HAP-1 (cell line): ENCODE results near the gene BCKDK.
A peak's percentile ranks its signal among the peaks of the same experiment; 100 is the strongest.
"Not testable (repeated sequence)": the region's sequence is repeated elsewhere in the genome, so short reads cannot be mapped to it uniquely, and the experiment has no call there.

Source experiments
- DNase-seq, 2 experiments: peaks; one replicate each; pipeline ENCODE4 v3.0.0-alpha.2; 2016 to 2020; ENCODE audit warnings: low spot score in 2 of 2
- H3K27me3 ChIP-seq: fragments of 250-450 bp; sonication (Bioruptor Pico); 2 replicates; pipeline ENCODE4 v1.5.1; 2020; ENCODE audit warnings: low read depth, mild to moderate bottlenecking, moderate library complexity
- H3K36me3 ChIP-seq: fragments of 250-450 bp; sonication (Bioruptor Pico); replicated peaks from 2 replicates; pipeline ENCODE4 v1.5.1; 2020; ENCODE audit warnings: mild to moderate bottlenecking
- H3K4me1 ChIP-seq: fragments of 250-450 bp; sonication (Bioruptor Pico); 2 replicates; pipeline ENCODE4 v1.5.1; 2020; ENCODE audit warnings: mild to moderate bottlenecking
- H3K4me3 ChIP-seq: fragments of 250-450 bp; sonication (Bioruptor Pico); 2 replicates; pipeline ENCODE4 v1.5.1; 2020; ENCODE audit warnings: mild to moderate bottlenecking, moderate library complexity
- H3K9me3 ChIP-seq: fragments of 250-450 bp; sonication (Bioruptor Pico); 2 replicates; pipeline ENCODE4 v1.5.1; 2020; ENCODE audit warnings: mild to moderate bottlenecking, moderate library complexity
- in situ Hi-C: fragments of 300-500 bp; cut with MboI; formaldehyde crosslinking; loops from 3 replicates; pipeline ENCODE4 v1.14.3; 2020; ENCODE audit warnings: low sequenced_read_pairs, inconsistent platforms, mixed read lengths

BCKDK gene

DNA sequence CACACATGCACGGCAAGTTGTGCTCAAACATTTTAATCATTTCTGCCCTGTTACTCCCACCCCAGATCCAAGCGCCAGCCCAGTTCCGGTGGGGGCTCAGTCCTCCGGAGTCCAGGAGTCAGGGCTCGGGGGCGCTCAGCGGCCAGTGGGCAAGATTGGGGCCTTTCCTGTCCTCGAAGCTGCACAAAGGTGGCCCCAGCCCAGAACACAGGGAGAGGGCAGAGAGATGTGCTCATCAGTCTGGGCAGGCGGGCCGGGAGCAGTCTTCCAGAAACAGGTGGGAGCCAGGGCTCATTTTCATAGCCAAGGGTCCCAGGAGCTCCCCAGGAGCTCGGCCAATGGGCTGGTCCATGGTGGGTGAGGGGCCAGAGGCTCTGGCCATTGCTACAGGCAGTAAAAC lies 23.2 kb downstream of the BCKDK start:
- Histone ChIP-seq H3K4me1 (peaks cover 20% of the 10 kb centered on the region), H3K9me3 (no peaks in the 10 kb centered on the region), H3K27me3 (no peaks in the 10 kb centered on the region), H3K4me3 (no peak overlapping the region), H3K36me3 (peaks cover 34% of the 10 kb centered on the region)
- in situ Hi-C loops: no loop called here
- no peak for DNase-seq

DNA sequence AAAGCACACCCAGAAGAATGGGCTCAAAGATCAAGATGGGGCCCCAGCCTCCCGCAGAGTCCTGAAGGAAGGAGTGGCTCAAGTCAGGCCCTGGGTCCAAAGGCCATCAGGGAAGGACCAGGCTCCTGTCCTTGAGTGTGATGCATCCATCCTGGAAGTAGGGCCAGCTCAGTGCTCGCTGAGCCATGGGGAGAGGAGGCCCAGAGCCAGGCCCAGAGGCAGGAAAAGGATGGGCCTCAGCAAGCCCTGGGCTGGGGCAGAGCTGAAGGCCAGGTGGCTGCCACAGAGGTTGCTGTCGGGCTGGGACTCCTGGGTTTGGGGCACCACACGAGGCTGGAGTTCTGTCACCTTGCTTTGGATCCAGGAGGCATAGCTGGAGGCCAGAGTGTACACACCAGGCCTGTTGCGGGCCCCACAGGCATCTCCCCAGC lies 23.7 kb downstream of the BCKDK start:
- H3K27me3 ChIP-seq: no peaks in the 10 kb centered on the region
- H3K4me1 ChIP-seq: peaks cover 20% of the 10 kb centered on the region
- H3K4me3 ChIP-seq: no peak overlapping the region
- H3K9me3 ChIP-seq: no peaks in the 10 kb centered on the region
- no peak for DNase-seq
- in situ Hi-C loops: no loop called here
- peaks cover 34% of the 10 kb centered on the region for H3K36me3 ChIP-seq

DNA sequence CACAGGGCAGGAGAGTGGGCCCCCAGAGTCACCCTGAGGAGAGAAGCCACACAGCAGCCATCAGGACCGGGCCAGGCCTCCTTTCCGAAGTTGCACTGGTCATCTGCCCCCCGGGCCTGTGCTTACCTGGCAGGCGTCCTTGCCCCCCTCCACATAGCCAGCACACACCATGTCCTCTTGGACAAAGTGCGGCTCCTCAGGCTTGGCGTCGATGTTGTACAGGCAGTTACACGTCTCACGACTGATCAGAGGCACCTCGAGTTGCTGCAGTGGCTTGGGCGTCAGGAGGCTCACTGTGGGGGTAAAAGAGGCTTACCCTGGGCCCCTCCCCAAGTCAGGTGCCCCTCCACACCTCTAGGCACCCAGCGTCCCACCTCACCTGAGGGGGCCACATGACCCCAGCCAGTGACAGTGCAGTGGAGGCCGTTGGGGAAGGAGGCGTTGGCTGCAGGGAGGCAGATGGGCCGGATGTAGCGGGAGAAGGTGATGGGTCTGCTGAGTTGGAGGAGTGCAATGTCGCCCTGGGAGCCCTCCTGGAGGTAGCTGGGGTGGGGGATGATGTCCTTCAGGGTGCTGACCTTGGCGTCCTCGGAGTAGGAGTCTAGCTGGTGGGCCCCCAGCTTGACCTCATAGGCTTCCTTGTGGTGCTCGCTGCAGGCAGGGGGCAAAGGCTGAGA lies 24.3 kb downstream of the BCKDK start:
- in situ Hi-C loops: no loop called here
- Histone ChIP-seq H3K4me1 (peaks cover 20% of the 10 kb centered on the region), H3K9me3 (no peaks in the 10 kb centered on the region), H3K27me3 (no peaks in the 10 kb centered on the region), H3K4me3 (no peak overlapping the region), H3K36me3 (peaks cover 28% of the 10 kb centered on the region)
- no peak for DNase-seq

DNA sequence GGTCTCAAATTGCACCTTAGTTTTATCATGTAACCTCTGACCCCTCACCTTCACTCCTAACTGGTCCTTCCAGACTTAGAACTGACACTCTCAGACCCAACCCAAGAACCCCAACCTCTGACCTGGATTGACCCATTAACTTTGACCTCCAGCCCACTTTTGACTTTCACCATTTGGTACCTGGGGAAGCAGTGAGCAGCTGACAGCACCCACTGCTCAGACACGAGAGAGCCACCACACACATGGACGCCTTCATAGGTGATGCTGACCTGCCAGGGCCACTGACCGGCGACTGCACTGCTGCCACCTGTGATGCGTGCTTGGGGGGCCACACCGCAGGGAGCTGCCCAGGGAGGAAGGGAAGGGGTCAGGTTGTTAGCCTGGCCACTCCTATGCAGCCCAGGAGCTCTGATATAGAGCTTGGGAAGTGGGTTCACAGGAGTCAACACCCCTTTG lies 24.9 kb downstream of the BCKDK start:
- Histone ChIP-seq H3K4me3 (no peak overlapping the region), H3K36me3 (peaks cover 21% of the 10 kb centered on the region), H3K4me1 (peaks cover 20% of the 10 kb centered on the region), H3K9me3 (no peaks in the 10 kb centered on the region), H3K27me3 (no peaks in the 10 kb centered on the region)
- in situ Hi-C loops: no loop called here
- DNase-seq: no peak

DNA sequence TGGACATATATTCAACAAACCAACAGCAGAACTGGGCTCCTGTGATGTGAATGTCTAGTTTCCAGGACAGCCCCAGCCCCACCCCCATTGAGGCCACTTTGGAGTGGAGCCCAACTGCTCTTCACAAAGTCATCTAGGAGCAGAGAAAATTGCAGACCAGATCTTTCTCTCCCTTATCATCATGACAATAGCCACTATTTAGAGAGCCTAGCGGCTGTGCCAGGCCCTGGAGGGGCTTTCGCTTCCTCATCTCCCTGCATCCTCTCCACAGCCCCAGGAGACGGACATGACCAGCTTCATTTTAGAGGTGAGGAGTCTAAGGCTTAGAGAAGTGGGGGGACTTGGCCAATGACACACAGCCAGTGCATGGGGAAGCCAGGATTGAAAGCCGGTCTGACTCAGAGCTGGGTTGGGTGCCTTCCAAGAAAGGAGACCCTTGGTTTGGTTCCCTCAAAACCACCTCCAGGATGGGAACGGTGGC lies 25.9 kb downstream of the BCKDK start:
- H3K4me1 ChIP-seq: peaks cover 20% of the 10 kb centered on the region
- H3K9me3 ChIP-seq: no peaks in the 10 kb centered on the region
- DNase-seq: peak; percentile 73 to 82
- no peak overlapping the region for H3K4me3 ChIP-seq
- peaks cover 17% of the 10 kb centered on the region for H3K36me3 ChIP-seq
- in situ Hi-C loops: no loop called here
- H3K27me3 ChIP-seq: no peaks in the 10 kb centered on the region

DNA sequence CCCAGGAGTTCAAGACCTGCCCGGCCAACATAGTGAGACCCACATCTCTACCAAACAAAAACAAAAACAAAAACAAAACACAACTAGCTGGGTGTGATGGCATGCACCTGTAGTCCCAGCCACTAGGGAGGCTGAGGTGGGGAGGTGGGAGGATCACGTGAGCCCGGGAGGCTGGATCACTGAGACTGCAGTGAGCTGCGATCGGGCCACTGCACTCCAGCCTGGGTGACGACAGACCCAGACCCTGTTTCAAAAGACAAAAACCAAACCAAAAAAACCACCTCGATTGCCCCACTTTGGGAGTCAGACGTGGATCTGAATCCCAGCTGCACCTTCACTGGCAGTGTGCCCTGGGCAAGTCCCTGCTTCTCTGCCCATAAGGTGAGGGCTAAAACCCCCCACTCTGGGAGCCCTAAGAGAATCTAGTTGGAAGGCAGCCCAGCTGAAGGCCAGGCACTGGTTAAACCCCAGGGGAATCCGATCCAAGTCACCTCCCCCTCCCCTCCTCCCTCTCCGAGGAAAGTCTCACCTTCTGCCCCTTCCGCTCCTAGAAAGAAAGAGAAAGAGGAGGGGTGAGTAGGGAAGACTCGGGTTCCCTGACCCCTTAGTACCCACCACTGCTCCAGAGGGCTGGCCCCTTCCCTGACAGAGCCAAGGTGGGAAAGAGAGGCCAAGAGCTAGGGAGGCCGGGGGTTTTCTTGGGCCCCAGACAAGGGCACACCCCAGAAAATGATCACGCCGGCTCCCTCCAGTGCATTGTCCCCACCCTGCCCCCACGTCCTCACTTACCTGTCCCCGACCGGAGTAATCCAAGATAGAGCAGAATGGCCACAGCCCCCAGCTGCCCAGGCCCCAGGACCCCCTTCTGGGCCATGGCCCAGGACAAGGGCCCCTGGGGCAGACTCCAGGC lies 26.7 kb downstream of the BCKDK start:
- peaks cover 11% of the 10 kb centered on the region for H3K36me3 ChIP-seq
- in situ Hi-C loops: no loop called here
- no peaks in the 10 kb centered on the region for H3K9me3 ChIP-seq
- peaks cover 20% of the 10 kb centered on the region for H3K4me1 ChIP-seq
- H3K4me3 ChIP-seq: no peak overlapping the region
- DNase-seq: peak in 1 of 2 experiments; percentile 49
- H3K27me3 ChIP-seq: no peaks in the 10 kb centered on the region

DNA sequence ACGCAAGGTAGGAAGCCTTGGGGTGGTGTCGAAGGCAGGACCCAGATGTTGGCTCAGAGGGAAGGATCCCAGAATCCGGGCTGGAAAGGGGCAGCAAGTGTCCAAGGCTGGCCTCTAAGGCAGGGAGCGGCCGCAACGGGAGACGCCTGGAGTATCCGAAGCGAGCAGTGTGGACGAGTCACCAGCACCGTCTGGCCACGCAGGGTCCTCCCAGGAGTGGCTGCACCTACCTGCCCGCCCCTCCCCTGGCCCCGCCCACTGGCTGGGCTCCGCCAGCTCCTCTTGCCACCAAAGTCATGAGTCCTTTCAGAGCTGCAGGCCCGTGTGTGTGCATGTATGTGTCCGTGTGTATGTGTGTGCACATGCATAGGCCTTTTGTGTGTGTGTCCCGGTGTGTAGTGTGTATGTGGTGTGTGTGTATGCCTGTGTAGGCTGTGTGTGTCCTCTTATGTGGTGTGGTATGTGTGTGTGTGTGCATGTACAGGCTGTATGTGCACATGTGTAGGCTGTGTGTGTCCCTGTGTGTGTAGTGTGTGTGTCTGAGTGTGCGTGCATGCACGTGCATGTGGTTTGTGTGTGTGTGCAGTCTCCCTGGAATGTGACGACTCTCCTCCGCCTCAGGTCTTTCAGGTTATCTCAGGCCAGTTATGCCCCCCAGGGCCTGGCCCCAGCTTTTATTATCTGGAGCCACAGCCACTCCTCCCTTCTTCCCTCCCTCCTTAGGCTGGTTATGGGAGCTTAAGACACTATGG lies 27.5 kb downstream of the BCKDK start, which contains the start of gene PRSS8:
PRSS8 (minus strand) TSS at position 193 of the 752 bp plus-strand sequence. CDS start 229 bp downstream, outside the sequence.
- Histone ChIP-seq H3K9me3 (no peaks in the 10 kb centered on the region), H3K4me1 (peaks cover 20% of the 10 kb centered on the region), H3K36me3 (peaks cover 11% of the 10 kb centered on the region), H3K4me3 (no peak within 1 kb of the TSS), H3K27me3 (no peaks in the 10 kb centered on the region)
- in situ Hi-C loops: no loop called here
- peak in 1 of 2 experiments; percentile 42 for DNase-seq

DNA sequence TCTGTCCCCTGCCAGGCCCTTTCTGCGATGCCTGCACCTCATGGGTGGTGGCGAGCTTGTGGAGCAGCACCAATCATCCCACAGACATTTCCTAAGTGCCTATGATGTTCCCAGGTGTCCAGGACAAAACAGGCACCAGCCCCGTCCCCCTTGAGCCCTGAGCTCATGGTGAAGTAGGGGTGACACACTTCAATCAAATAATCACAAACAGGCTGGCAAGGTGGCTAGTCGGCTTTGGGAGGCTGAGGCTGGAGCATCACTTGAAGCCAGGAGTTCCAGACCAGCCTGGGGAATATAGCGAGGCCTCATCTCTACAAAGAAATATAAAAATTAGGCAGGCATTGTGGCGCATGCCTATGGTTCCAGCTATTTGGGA lies 28.1 kb downstream of the BCKDK start:
- no peaks in the 10 kb centered on the region for H3K9me3 ChIP-seq
- no peaks in the 10 kb centered on the region for H3K27me3 ChIP-seq
- in situ Hi-C loops: no loop called here
- DNase-seq: no peak
- H3K36me3 ChIP-seq: peaks cover 7% of the 10 kb centered on the region
- H3K4me3 ChIP-seq: no peak overlapping the region
- H3K4me1 ChIP-seq: peaks cover 20% of the 10 kb centered on the region

DNA sequence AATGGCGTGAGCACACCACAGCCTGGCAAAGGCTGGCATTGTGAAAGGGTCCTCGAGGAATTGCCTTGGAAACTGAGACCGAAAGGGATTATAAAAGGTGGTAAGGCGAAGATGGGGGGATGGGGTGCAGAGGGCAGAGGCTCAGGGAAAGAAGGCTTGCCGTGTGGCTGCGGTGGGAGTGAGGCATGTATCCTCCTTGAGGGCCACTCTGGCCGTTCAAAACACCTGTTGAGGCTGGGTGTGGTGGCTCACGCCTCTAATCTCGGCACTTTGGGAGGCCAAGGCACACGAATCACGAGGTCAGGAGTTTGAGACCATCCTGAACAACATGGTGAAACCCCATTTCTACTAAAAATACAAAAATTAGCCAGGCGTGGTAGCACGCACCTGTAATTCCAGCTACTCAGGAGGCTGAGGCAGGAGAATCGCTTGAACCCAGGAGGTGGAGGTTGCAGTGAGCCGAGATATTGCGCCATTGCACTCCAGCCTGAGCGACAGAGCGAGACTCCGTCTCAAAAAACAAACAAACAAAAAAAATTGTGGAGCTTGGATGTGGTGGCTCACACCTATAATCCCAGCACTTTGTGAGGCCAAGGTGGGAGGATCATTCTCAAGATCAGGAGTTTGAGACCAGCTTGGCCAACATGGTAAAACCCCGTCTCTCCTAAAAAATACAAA lies 28.8 kb downstream of the BCKDK start:
- in situ Hi-C loops, H3K4me3 ChIP-seq, H3K9me3 ChIP-seq, H3K27me3 ChIP-seq, DNase-seq, H3K36me3 ChIP-seq: not testable (repeated sequence)
- H3K4me1 ChIP-seq: peaks cover 27% of the 10 kb centered on the region

DNA sequence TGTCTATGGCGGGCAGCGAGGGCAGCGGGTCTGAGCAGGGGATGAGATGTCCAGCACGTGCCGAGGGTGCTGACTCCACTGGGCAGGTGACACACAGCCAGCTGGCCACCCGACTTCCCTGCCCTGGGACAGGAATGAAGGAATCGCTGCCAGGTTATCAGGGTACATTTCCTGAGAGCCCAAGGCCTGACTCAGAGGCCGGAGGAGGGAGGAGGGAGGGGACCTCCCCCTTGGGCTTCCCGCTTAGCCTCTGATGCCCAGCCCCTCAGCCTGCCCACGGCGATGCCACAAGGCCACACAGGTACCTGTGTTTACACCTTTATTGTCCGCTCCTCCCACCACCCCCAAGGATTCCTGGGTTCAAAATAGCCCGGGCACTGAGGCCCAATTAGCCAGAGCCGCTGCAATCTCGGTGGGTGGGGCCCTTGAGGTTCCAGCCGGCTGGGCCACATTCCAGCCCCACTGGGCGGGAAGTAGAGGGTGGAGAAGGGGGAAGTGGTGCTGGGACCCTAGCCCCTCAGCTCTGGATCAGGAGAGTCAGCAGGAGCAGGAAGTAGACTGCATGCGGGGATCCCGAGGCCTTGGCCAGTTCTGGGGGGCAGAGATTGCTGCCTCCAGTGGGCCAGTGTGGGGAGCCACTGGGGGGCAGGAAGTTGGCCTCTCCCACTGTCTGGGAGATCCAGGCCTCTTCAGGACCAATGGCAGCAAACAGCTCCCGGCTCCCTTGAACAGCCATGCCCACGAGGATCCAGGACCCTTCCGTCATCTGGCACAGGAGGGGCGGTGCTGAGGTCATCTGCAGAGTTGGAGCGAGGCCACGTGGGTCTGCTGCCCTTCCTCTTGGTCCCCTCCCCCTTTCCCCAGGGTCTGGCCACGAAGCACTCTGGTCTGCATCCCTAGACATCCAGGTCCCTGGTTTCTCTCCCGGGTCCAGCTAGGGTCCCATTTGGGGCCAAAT lies 30.7 kb downstream of the BCKDK start:
- Histone ChIP-seq H3K4me1 (peaks cover 26% of the 10 kb centered on the region), H3K4me3 (no peak overlapping the region), H3K27me3 (no peaks in the 10 kb centered on the region), H3K9me3 (no peaks in the 10 kb centered on the region), H3K36me3 (no peaks in the 10 kb centered on the region)
- DNase-seq: no peak
- in situ Hi-C loops: no loop called here

DNA sequence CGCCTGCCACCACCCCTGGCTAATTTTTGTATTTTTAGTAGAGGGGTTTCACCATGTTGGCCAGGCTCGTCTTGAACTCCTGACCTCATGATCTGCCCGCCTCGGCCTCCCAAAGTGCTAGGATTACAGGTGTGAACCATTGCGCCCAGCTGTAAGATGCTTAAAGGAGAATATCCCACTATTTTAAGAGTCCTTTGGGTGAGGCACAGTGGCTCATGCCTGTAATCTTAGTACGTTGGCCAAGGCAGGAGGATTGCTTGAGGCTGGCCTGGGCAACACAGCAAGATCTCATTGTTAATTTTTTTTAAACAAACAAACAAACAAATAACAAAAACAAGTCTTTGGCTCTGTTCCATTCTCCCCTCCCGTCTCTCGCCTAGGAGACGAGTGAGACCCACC lies 32.9 kb downstream of the BCKDK start:
- H3K4me3 ChIP-seq, H3K27me3 ChIP-seq, H3K9me3 ChIP-seq, H3K36me3 ChIP-seq, DNase-seq, in situ Hi-C loops: not testable (repeated sequence)
- peaks cover 11% of the 10 kb centered on the region for H3K4me1 ChIP-seq

DNA sequence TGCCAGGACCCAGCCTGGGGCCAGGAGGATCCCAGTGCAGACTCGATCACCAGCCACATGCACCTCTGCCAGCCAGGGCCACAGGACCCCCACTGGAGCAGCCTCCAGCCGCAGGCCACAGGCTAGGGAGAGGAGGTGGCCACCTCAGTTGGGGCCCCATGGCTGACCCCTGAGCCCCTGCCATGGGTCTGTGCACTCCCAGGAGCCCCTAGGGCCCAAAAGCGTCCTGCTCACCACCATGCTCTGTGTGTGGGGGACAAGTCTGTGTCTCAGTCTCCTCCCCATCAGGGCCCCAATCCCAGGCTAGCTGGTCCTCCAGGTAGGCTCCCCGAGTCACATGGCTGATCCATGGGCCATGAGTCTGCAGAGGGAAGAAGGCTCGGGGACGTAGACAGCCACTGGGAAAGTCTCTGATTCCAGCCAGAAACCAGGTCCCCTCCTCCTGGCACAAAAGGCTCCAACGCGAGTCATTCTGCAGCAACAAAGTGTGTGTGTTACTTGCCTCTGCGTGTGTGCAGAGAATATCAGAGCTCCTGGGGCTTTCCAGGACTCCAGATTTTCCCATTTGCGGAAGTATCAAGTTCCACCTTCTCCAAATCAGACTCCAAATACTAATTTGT lies 33.4 kb downstream of the BCKDK start:
- Histone ChIP-seq H3K27me3 (no peaks in the 10 kb centered on the region), H3K4me3 (peak overlapping the region; percentile 21), H3K9me3 (no peaks in the 10 kb centered on the region), H3K36me3 (no peaks in the 10 kb centered on the region), H3K4me1 (peaks cover 11% of the 10 kb centered on the region)
- peak in 1 of 2 experiments; percentile 47 for DNase-seq
- in situ Hi-C loops: no loop called here
